Activated CD4-positive, CD25-positive, alpha-beta regulatory T cell treated with anti-CD3 and anti-CD28 coated beads, Interleukin-2, amount 50 U/mL, for 72 hours (primary cell): Measurements from ENCODE around the gene ZNF763.
"Not testable (repeated sequence)": the region's sequence is repeated elsewhere in the genome, so short reads cannot be mapped to it uniquely, and the experiment has no call there.

Source experiments
- DNase-seq: peaks from one replicate; pipeline ENCODE4 v3.0.0; 2021

ZNF763 gene

GRCh38 chr19:11973019-11973810 is 8.4 kb downstream of the ZNF763 start:
- no peak for DNase-seq

GRCh38 chr19:11978492-11979100 is 13.8 kb downstream of the ZNF763 start:
- DNase-seq, result no peak

GRCh38 chr19:11979527-11979926 is 14.7 kb downstream of the ZNF763 start:
- DNase-seq, result no peak

- DNase-seq, result no peak
Observed at GRCh38 chr19:11982526-11982925, 17.7 kb downstream of the ZNF763 start.

- no peak for DNase-seq
Observed at GRCh38 chr19:11984986-11985385, 20.1 kb downstream of the ZNF763 start.

- DNase-seq, result no peak
Observed at GRCh38 chr19:11986754-11987153, 21.9 kb downstream of the ZNF763 start.

GRCh38 chr19:11987405-11988281 is 22.8 kb downstream of the ZNF763 start:
- peak; percentile 91 for DNase-seq

GRCh38 chr19:11989112-11989456 is 24.2 kb downstream of the ZNF763 start:
- no peak for DNase-seq

GRCh38 chr19:11991921-11992320 is 27.1 kb downstream of the ZNF763 start:
- DNase-seq, result not testable (repeated sequence)

GRCh38 chr19:11995174-11995573 is 30.3 kb downstream of the ZNF763 start:
- no peak for DNase-seq

GRCh38 chr19:12000152-12000981 is 35.5 kb downstream of the ZNF763 start:
- DNase-seq, result no peak

- no peak for DNase-seq
Observed at GRCh38 chr19:12015015-12015752, 50.3 kb downstream of the ZNF763 start.

- DNase-seq, result no peak
Observed at GRCh38 chr19:12015753-12016116, 50.9 kb downstream of the ZNF763 start.
